Mononuclear cell (primary cell): Measurements from ENCODE around the gene GRIK4. TPM values are rescaled to one million over a fixed set of nuclear protein-coding genes. Genes with fewer than 3 reads are reported as not detected.

Source experiments
- H3K27me3 ChIP-seq: 2 replicates; pipeline ENCODE4 v1.6.0; 2011; ENCODE audit warnings: low read length, control low read depth; ENCODE audit not compliant: insufficient read depth
- H3K4me1 ChIP-seq: 2 replicates; pipeline ENCODE4 v1.5.1; 2011; ENCODE audit warnings: mild to moderate bottlenecking, low read length, control low read depth; ENCODE audit not compliant: insufficient read depth
- H3K4me3 ChIP-seq: 2 replicates; pipeline ENCODE4 v1.5.1; 2011; ENCODE audit warnings: mild to moderate bottlenecking, low read length, moderate library complexity
- H3K9me3 ChIP-seq: 2 replicates; pipeline ENCODE4 v1.5.1; 2011; ENCODE audit warnings: low read depth, mild to moderate bottlenecking, control low read depth, low read length
- total RNA-seq: library from RNA; depleted of rRNA; stranded (reverse); fragments of >200 nt; gene quantifications from one replicate; pipeline ENCODE4 v1.2.3, GENCODE V29; 2012

GRIK4 gene
- total RNA-seq, 1 donor, result 0.21 TPM

- Histone ChIP-seq H3K9me3 (no peaks in the 10 kb centered on the region), H3K4me1 (no peaks in the 10 kb centered on the region), H3K27me3 (peaks cover 2% of the 10 kb centered on the region), H3K4me3 (no peak overlapping the region)
Measured at GRCh38 chr11:120940160-120940848, 428.8 kb downstream of the GRIK4 start.

DNA sequence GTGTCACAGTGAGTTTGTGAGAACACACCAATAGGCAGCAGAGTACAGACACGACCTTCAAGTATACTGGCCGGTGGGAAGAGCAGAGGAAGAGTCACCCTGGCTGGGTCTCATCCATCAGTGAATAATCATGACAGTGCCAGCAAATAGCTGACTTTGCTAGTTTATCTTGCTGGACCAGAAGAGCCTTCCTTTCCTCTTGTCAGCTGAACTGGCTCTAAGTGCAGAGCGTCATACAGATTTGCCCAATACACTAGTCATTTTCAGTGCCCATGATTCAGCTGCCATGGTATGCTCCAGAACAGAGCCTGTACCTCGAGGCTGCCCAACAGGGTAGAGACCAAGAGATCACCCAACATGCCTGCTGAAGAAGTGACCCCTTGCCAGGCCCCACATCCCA is 429.5 kb downstream of the GRIK4 start:
- Histone ChIP-seq H3K4me3 (no peak overlapping the region), H3K9me3 (no peaks in the 10 kb centered on the region), H3K27me3 (peaks cover 2% of the 10 kb centered on the region), H3K4me1 (no peaks in the 10 kb centered on the region)

DNA sequence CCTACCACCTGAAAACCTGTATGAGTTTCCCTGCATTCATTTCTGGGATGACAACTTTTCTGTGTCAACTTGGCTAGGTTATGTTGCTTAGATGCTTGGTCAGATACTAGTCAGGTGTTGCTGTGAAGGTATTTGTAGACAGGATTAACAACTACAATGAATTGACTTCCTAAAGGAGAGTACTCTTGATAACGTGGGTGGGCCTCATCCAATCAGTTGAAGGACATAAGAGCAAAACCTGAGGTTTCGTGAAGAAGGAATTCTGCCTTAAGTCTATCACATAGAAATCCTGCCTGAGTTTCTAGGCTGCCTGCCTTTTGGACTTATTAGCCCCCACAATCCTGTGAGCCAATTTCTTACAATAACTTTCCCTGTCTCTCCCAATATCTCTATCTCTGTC is 431.2 kb downstream of the GRIK4 start:
- Histone ChIP-seq H3K9me3 (no peaks in the 10 kb centered on the region), H3K4me1 (no peaks in the 10 kb centered on the region), H3K4me3 (no peak overlapping the region), H3K27me3 (no peaks in the 10 kb centered on the region)

DNA sequence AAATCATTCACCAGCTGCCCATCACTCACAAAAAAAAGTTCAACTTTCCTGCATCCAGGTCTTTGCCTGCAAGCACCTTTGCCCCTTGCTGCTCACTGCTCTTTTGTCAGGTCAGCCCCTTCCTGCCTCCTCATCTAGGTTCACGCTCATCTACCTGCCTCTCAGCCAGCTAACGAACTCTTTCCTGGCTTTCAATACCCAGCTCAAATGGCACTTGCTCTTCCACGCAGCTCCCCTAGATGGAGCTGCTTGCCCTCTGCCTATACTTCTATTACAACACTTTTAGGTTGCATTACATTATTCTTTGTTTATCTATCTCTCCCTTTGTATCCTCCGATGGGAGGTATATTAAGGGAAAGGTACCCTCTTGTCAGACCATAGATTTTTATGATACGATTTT is 433.5 kb downstream of the GRIK4 start:
- H3K27me3 ChIP-seq, result peaks cover 9% of the 10 kb centered on the region
- H3K4me3 ChIP-seq, result no peak overlapping the region
- H3K9me3 ChIP-seq, result no peaks in the 10 kb centered on the region
- no peaks in the 10 kb centered on the region for H3K4me1 ChIP-seq

DNA sequence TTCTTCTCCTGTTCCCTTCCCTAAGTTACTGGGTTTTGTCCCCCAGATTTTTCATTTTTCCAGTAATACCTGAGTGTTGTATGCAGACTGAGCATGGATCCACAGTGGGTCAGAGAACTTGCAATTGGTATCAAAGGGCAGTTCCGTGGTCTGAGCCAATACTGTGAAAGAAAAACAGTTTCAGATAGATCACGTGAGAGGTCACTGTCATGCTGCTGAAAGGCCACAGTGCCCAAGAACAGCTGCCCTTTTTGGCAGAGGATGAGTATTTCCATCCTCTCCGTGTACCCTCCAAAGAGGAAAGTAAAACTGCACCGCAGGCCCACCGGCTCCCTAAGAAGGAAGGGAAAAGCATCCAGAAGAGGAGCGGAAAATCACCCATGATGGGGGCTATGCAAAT is 439.3 kb downstream of the GRIK4 start:
- Histone ChIP-seq H3K27me3 (peaks cover 13% of the 10 kb centered on the region), H3K9me3 (no peaks in the 10 kb centered on the region), H3K4me1 (peaks cover 7% of the 10 kb centered on the region), H3K4me3 (no peak overlapping the region)

DNA sequence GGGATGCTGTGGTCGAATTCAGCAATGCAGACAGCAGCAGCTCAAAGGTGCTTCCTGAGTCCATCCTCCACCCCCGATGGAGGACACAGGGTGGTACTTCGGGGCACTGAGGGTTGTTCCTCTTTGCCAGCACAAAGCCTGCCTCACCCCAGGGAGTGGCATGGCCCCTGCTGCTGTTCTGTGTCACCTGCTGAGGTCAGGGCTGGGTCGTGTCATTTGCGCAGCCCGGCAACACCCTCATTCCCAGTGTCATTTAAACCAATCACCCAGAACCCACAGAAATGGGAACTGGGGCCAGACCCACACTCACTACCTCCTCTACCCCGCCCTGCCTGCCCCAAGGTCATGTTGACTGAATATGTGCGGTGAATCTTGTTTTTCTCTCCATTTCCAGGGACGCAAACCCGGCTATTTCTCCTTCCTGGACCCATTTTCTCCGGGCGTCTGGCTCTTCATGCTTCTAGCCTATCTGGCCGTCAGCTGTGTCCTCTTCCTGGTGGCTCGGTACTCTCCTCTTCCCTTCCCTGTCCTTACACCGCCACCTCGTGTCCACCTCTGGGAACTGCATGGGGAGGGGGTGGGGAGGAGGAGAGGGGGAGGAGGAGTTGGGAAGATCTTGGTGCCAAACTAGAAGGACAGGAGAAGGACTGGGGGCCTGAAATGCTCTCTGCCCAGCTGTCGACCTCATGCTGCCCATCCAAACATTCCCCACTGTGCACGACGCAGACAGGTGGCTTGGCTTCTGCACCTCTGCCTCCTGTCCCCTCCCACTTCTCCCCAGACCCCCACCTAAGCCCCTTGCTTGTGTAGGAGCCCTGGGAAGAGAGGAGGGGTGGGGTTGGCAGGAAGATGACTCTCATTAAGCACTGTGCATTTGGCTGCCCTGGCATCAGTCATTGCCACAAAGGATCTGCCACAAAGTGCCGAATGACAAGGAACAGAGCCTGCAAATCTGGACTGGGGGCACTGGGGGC is 441.2 kb downstream of the GRIK4 start:
- Histone ChIP-seq H3K4me1 (peaks cover 21% of the 10 kb centered on the region), H3K4me3 (no peak overlapping the region), H3K27me3 (peaks cover 13% of the 10 kb centered on the region), H3K9me3 (no peaks in the 10 kb centered on the region)

GRCh38 chr11:120954381-120954780 is 442.8 kb downstream of the GRIK4 start:
- H3K4me1 ChIP-seq, result peaks cover 21% of the 10 kb centered on the region
- H3K4me3 ChIP-seq, result no peak overlapping the region
- H3K9me3 ChIP-seq, result no peaks in the 10 kb centered on the region
- H3K27me3 ChIP-seq, result peaks cover 4% of the 10 kb centered on the region

GRCh38 chr11:120956710-120957495 is 445.4 kb downstream of the GRIK4 start:
- no peak overlapping the region for H3K4me3 ChIP-seq
- H3K9me3 ChIP-seq, result no peaks in the 10 kb centered on the region
- no peaks in the 10 kb centered on the region for H3K27me3 ChIP-seq
- peaks cover 21% of the 10 kb centered on the region for H3K4me1 ChIP-seq

- no peak overlapping the region for H3K4me3 ChIP-seq
- no peaks in the 10 kb centered on the region for H3K9me3 ChIP-seq
- H3K4me1 ChIP-seq, result peaks cover 14% of the 10 kb centered on the region
- H3K27me3 ChIP-seq, result no peaks in the 10 kb centered on the region
Measured at GRCh38 chr11:120958185-120958584, 446.6 kb downstream of the GRIK4 start.

- H3K4me1 ChIP-seq, result peaks cover 14% of the 10 kb centered on the region
- H3K4me3 ChIP-seq, result no peak overlapping the region
- no peaks in the 10 kb centered on the region for H3K9me3 ChIP-seq
Measured at GRCh38 chr11:120959189-120959588, 447.6 kb downstream of the GRIK4 start.

DNA sequence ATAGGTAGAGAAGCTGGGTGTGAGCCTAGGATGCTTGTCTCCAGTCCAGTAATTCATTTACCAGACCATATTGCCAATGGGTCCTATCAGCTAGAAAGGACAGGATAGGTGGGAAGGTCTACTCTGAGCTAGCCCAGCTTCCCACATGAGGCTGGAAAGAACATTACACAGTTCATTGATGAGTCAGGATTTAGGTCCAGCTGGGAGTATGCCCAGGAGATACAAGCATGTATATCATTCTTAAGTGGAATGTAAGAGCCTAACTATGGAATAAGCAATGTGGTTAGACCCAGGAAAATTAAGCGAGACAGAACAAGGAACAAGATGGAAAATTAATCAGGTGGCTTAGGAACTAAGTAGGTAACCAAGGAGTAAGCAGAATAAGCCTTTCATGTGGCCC is 453.3 kb downstream of the GRIK4 start:
- H3K4me3 ChIP-seq, result no peak overlapping the region
- no peaks in the 10 kb centered on the region for H3K9me3 ChIP-seq
- no peaks in the 10 kb centered on the region for H3K27me3 ChIP-seq
- H3K4me1 ChIP-seq, result no peaks in the 10 kb centered on the region

More at GRCh38 chr11:120959189-120959588, 447.6 kb downstream of the GRIK4 start:
- H3K27me3 ChIP-seq, result no peaks in the 10 kb centered on the region

- Histone ChIP-seq H3K4me3 (no peak overlapping the region), H3K4me1 (no peaks in the 10 kb centered on the region)
Measured at GRCh38 chr11:120966840-120967239, 455.3 kb downstream of the GRIK4 start.

GRCh38 chr11:120969993-120970392 is 458.4 kb downstream of the GRIK4 start:
- Histone ChIP-seq H3K9me3 (no peaks in the 10 kb centered on the region), H3K27me3 (no peaks in the 10 kb centered on the region), H3K4me3 (no peak overlapping the region), H3K4me1 (no peaks in the 10 kb centered on the region)

More at GRCh38 chr11:120966840-120967239, 455.3 kb downstream of the GRIK4 start:
- no peaks in the 10 kb centered on the region for H3K27me3 ChIP-seq
- H3K9me3 ChIP-seq, result no peaks in the 10 kb centered on the region

GRCh38 chr11:120971825-120972224 is 460.3 kb downstream of the GRIK4 start:
- Histone ChIP-seq H3K4me1 (no peaks in the 10 kb centered on the region), H3K27me3 (peaks cover 3% of the 10 kb centered on the region), H3K9me3 (no peaks in the 10 kb centered on the region), H3K4me3 (no peak overlapping the region)

GRCh38 chr11:120972621-120973020 is 461.1 kb downstream of the GRIK4 start:
- H3K27me3 ChIP-seq, result peaks cover 3% of the 10 kb centered on the region
- no peaks in the 10 kb centered on the region for H3K4me1 ChIP-seq
- no peaks in the 10 kb centered on the region for H3K9me3 ChIP-seq
- no peak overlapping the region for H3K4me3 ChIP-seq
